Lung (tissue), 12 donors: Measurements from ENCODE around the gene ZSCAN30. TPM values are rescaled to one million over a fixed set of nuclear protein-coding genes. Genes with fewer than 3 reads are reported as not detected.

Experiments used
- ATAC-seq: fragments of 200-7000 bp; cut with Tn5 transposase; one replicate; pipeline ENCODE4 v1.9.1; 2020; ENCODE audit warnings: moderate number of reproducible peaks; ENCODE audit not compliant: insufficient read depth, low FRiP score
- DNase-seq, 3 donors: peaks; one replicate each; pipeline ENCODE4 v3.0.0-alpha.2; 2013 to 2017
- H3K27ac ChIP-seq, 2 donors: one replicate each; pipeline ENCODE4 v1.5.1; 2013; ENCODE audit warnings: mild to moderate bottlenecking in 2 of 2, moderate library complexity in 2 of 2, control low read depth in 1 of 2, inconsistent platforms in 1 of 2, low read depth in 1 of 2, low read length in 1 of 2
- H3K27me3 ChIP-seq, 3 donors: one replicate each; pipeline ENCODE4 v1.5.1; 2013; ENCODE audit warnings: low read length in 2 of 3; ENCODE audit not compliant: control insufficient read depth in 3 of 3, insufficient read depth in 3 of 3
- H3K36me3 ChIP-seq, 4 donors: one replicate each; pipeline ENCODE4 v1.5.1; 2013; ENCODE audit warnings: low read length in 4 of 4, mild to moderate bottlenecking in 1 of 4, moderate library complexity in 1 of 4; ENCODE audit not compliant: control insufficient read depth in 4 of 4, insufficient read depth in 4 of 4
- H3K4me1 ChIP-seq, 5 donors: one replicate each; pipeline ENCODE4 v1.5.1; 2013; ENCODE audit warnings: low read length in 5 of 5, mild to moderate bottlenecking in 2 of 5, moderate library complexity in 1 of 5; ENCODE audit not compliant: control insufficient read depth in 5 of 5, insufficient read depth in 5 of 5
- H3K4me3 ChIP-seq: one replicate; pipeline ENCODE4 v1.5.1; 2013; ENCODE audit warnings: mild to moderate bottlenecking, control low read depth, moderate library complexity
- H3K9ac ChIP-seq, 2 donors: one replicate each; pipeline ENCODE4 v1.5.1; 2013; ENCODE audit warnings: low read length in 2 of 2, control low read depth in 1 of 2; ENCODE audit not compliant: insufficient read depth in 1 of 2
- H3K9me3 ChIP-seq, 4 donors: one replicate each; pipeline ENCODE4 v1.5.1; 2013; ENCODE audit warnings: low read length in 3 of 4, mild to moderate bottlenecking in 1 of 4, moderate library complexity in 1 of 4; ENCODE audit not compliant: control insufficient read depth in 4 of 4, insufficient read depth in 3 of 4
- CTCF ChIP-seq: IDR thresholded peaks from 2 replicates; pipeline ENCODE4 v1.5.1; 2012; ENCODE audit warnings: mild to moderate bottlenecking; ENCODE audit errors: control extremely low read depth, extremely low read depth
- WGBS, 2 donors: extraction: QIAGEN DNeasy Blood & Tissue Kit; methylation state at CpG; one replicate each; pipeline ENCODE4 v1.1.7; 2013; 5-methylcytosine and 5-hydroxymethylcytosine counted together
- polyA plus RNA-seq, 2 donors: library from polyadenylated mRNA; stranded (reverse); fragments of 200-250 nt; gene quantifications; one replicate each; pipeline ENCODE4 v1.2.1, GENCODE V29; 2013
- total RNA-seq, 2 donors: library from RNA; depleted of rRNA in 1 of 2; stranded (reverse); fragments of >200 nt in 1 of 2; gene quantifications; one replicate each; pipeline ENCODE4 v1.2.1, GENCODE V29; 2014 to 2021
- donor health status: control.
- donor health status: control.
- donor health status: Bipolar disorder and iron deficiency.
- donor health status: healthy.
- donor health status: DM: yes; HTN: yes; CAD: no.

Gene ZSCAN30
- total and polyA plus RNA-seq, 4 donors = 5.7 to 42.6 (median 12.1) TPM

GRCh38 chr18:35322486-35323458 lies 32.7 kb upstream of the ZSCAN30 start:
- ATAC-seq = no peak
- Histone ChIP-seq H3K27me3 (no peaks in the 10 kb centered on the region), H3K9ac (no peak overlapping the region), H3K9me3 (peaks cover 0 to 2% (median 0%) of the 10 kb centered on the region in 4 donors), H3K36me3 (no peaks in the 10 kb centered on the region), H3K4me1 (no peaks in the 10 kb centered on the region), H3K4me3 (no peak overlapping the region), H3K27ac (no peak overlapping the region)
- no peak for DNase-seq
- no peak for TF ChIP-seq CTCF
- 78 to 84% methylated on average over 3 of the region's 3 CpGs for WGBS, 2 donors

- 73 to 75% methylated on average over 2 of the region's 2 CpGs for WGBS, 2 donors
Measured at GRCh38 chr18:35311496-35311895, 21.5 kb upstream of the ZSCAN30 start.

GRCh38 chr18:35306588-35307250 lies 16.7 kb upstream of the ZSCAN30 start:
- H3K9ac ChIP-seq = no peak overlapping the region
- H3K27me3 ChIP-seq = no peaks in the 10 kb centered on the region
- H3K36me3 ChIP-seq = peaks cover 11 to 57% (median 29%) of the 10 kb centered on the region in 4 donors
- no peak for ATAC-seq
- no peak for TF ChIP-seq CTCF
- H3K4me1 ChIP-seq = peaks cover 0 to 8% (median 0%) of the 10 kb centered on the region in 5 donors
- peaks cover 20 to 53% (median 33%) of the 10 kb centered on the region in 4 donors for H3K9me3 ChIP-seq
- no peak overlapping the region for H3K4me3 ChIP-seq
- no peak for DNase-seq
- WGBS, 2 donors = 98% methylated on average over 5 of the region's 5 CpGs
- H3K27ac ChIP-seq = no peak overlapping the region

More at GRCh38 chr18:35311496-35311895, 21.5 kb upstream of the ZSCAN30 start:
- DNase-seq (peak in 2 of 3 donors; percentile 54 to 62), ATAC-seq (no peak)
- H3K9ac ChIP-seq = no peak overlapping the region
- peaks cover 0 to 12% (median 0%) of the 10 kb centered on the region in 5 donors for H3K4me1 ChIP-seq
- H3K36me3 ChIP-seq = peaks cover 2 to 20% (median 14%) of the 10 kb centered on the region in 4 donors
- no peak overlapping the region for H3K4me3 ChIP-seq
- no peaks in the 10 kb centered on the region for H3K27me3 ChIP-seq
- H3K27ac ChIP-seq = no peak overlapping the region
- no peak for TF ChIP-seq CTCF
- H3K9me3 ChIP-seq = peaks cover 12 to 24% (median 16%) of the 10 kb centered on the region in 4 donors
